GM13976 (cell line): ENCODE data around the gene PAWR.

Experiments used
- DNase-seq: peaks from one replicate; pipeline ENCODE4 v3.0.0; 2012; ENCODE audit warnings: low spot score
- in situ Hi-C: fragments of 300-500 bp; cut with MboI; formaldehyde crosslinking; loops from one replicate; pipeline ENCODE4 v1.12.0; 2022; ENCODE audit warnings: low sequenced_read_pairs, mixed read lengths, inconsistent platforms; ENCODE audit not compliant: unreplicated experiment
- TF ChIP-seq, protein P1 (sequence below): IDR thresholded peaks from 2 replicates; pipeline ENCODE4 v1.5.1; 2012; ENCODE audit warnings: borderline replicate concordance, mild to moderate bottlenecking; ENCODE audit not compliant: insufficient read depth; ENCODE audit errors: extremely low read depth, missing control alignments, control extremely low read depth

PAWR gene

DNA sequence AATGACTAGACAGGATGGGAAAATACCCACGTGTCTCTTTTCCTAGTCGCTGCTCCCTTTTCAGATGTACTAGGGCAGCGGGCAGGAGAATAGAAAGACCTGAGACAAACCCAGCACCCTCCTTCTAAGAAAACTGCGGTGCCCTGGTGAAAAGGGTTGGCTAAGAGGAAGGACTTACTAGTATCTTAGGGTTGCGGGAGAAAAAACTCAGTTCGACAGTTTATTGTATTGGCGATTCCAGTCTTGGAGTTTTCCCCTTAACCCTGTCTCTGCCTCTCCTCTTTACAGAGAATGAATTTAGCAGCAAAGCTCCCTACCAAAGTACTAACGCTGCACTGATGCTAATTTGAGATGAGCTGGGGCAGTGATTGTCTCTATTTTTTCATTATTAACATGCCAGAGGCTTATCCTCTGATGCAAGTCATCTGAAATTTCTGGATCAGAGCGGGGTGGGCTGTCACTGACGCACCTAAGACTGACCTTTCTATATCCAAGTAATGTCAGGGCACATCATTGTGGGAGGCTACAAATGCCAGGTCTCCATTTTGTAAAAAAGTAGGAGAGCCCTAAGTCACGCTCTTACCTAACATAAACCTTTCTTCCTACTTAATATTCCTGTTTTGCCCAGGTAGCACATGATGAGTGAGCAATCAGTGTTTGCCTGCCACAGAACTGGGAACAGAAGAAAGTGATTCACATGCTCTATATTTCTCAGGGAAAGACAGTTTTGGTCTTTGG lies 916 bp upstream of the PAWR start:
- TF ChIP-seq, protein P1, sequence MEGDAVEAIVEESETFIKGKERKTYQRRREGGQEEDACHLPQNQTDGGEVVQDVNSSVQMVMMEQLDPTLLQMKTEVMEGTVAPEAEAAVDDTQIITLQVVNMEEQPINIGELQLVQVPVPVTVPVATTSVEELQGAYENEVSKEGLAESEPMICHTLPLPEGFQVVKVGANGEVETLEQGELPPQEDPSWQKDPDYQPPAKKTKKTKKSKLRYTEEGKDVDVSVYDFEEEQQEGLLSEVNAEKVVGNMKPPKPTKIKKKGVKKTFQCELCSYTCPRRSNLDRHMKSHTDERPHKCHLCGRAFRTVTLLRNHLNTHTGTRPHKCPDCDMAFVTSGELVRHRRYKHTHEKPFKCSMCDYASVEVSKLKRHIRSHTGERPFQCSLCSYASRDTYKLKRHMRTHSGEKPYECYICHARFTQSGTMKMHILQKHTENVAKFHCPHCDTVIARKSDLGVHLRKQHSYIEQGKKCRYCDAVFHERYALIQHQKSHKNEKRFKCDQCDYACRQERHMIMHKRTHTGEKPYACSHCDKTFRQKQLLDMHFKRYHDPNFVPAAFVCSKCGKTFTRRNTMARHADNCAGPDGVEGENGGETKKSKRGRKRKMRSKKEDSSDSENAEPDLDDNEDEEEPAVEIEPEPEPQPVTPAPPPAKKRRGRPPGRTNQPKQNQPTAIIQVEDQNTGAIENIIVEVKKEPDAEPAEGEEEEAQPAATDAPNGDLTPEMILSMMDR = no peak
- DNase-seq = peak; percentile 23
- in situ Hi-C loops = no loop called here

DNA sequence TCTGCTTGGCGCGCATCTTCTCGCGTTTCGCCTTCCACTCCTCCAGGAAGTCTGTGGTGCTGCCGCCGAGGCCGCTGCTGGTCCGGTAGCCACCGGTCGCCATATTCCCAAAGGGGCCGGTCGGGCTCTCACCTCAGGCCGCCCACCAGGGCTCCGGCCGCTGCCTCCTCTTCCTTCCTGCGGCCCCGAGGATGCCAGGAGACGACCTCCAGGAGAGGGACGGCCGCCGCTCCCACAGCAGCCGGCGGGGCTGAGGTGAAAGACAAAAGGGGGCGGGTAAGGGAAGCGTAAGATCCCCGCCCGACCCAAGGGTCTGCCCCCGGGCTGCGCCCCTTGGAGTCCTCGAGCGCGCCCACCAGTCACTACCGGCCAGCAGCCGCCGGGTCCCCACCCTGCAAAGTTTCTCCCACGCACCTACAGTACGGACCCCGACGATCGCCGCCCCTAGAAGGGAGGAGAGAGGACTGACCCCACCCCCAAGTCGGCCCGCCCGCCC lies 574 bp downstream of the PAWR start:
- in situ Hi-C loops = no loop called here
- TF ChIP-seq, protein P1 = no peak
- no peak for DNase-seq

DNA sequence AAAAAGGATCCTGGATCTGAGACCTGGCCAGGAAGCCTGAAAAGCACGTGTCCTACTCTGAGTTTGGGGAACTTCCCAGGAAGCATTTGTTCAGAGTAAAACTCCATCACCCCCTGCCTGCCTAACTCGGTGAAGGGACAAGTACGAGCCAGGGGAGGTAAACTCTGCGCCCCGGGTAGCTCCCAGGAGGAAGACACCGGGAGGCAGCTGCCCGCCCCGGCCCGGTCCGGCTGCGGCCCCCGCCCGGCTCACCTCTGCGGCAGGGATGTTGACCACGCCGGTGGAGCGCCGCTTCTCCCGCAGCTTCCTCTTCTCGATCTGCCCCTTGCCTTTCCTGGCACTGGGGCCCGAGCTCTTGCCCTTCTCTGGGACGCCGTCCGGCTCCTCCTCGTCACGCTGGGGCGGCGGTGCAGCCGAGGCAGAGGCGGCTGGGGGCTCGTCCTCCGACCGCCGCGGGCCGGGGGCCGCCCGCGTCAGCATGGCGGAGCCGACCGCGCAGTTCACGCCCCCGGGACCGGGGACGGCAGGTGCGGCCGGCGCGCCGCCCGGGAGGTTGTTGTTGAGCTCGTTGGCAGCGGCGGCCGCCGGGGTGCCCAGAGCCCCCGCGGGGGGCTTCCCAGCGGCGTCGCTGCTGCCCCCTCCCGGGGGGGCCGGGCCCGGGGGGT lies 1.2 kb downstream of the PAWR start:
- peak; percentile 66 for DNase-seq
- in situ Hi-C loops = no loop called here

DNA sequence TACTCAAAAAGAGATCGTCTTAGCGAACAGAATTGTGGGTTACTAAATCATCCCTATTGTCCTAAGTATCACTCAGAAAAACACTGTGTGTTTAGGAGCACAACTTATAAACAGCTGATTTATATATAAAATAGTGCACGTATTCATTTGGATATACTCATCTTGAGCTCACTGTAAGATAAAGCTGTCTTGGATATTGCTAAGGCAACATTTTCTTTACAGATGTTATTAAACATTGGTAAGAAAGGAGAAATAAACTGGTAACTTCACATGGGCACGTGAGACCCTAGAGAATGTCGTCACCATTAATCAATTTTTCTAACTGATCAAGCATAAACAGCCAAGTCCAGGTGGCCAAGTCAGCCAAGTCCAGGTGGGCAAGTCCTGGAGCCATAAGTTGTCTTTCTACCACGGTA lies 1.7 kb downstream of the PAWR start:
- in situ Hi-C loops = no loop called here
- TF ChIP-seq, protein P1 = no peak
- no peak for DNase-seq

More for the DNA sequence above, 1.2 kb downstream of the PAWR start:
- TF ChIP-seq, protein P1 = no peak

DNA sequence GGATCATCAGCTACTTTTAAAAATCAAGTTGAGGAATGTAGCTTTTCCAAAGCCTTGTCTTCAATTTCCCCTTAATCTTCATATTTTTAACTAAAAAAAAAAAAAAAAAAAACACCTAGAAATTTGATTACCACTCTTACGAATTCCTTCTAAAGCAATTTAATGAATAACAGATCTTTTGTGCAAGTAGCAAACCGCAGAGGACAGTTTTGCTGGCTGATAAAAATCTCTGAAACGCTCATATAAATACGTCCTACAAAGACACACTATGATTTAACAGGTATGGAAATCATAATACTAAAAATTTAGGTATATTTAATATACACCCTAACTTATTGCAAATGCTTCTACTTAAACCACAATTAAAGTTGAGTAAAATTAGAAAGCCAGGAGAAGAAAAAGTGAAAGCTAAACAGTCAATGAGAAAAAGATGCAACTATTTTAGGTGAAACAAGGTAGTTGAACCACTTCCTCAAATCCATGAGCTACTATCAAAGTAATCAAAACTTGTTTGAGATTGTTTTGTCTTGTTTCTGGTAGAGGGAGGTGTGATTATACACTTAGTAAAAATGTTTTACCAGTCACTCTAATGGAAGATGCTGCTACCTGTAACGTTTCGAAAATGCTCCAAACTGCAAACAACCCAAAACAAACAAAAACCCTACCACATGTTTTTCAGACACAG lies 2.2 kb downstream of the PAWR start:
- peak; percentile 35 for DNase-seq
- in situ Hi-C loops = no loop called here
- TF ChIP-seq, protein P1 = no peak

DNA sequence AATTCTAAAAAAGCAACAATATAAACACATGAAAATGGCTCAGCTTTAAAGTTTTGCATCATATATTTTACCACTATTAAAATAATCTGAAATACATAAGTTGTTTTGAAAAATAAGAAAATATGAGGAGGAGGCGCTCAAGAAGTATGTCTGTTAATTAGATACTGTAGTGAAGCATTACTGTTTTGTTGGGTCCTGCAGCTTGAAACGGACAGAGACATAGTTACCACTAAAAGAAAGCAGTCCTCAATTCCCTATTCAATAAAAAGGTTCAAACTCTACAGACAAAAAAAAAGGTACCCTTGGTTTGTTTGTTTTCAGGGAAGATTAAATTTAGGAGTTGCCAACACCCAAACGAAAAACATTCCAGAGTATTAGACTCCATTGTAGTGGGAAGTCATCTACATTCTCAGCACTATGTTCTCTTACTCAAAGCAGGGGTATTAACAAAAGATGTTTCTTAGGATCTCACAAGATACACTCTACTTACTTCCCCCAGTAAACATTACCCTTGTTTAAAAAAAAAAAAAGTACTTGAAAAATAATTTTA lies 3.0 kb downstream of the PAWR start:
- no peak for DNase-seq
- in situ Hi-C loops = no loop called here
- TF ChIP-seq, protein P1 = no peak
